ENCODE results near the gene UBE2A. TPM values are rescaled to one million over a fixed set of nuclear protein-coding genes. Genes with fewer than 3 reads are reported as not detected.

UBE2A gene
- total RNA-seq = 30.1 and 35.2 TPM in 2 replicates

- H3K4me3 ChIP-seq (ENCODE audit: low read depth, low read length) = peak within 1 kb of the TSS; percentile 69
- H3K36me3 ChIP-seq (ENCODE audit: control insufficient read depth, insufficient read depth, low read length) = no peaks in the 10 kb centered on the region
- TF ChIP-seq, protein P1, sequence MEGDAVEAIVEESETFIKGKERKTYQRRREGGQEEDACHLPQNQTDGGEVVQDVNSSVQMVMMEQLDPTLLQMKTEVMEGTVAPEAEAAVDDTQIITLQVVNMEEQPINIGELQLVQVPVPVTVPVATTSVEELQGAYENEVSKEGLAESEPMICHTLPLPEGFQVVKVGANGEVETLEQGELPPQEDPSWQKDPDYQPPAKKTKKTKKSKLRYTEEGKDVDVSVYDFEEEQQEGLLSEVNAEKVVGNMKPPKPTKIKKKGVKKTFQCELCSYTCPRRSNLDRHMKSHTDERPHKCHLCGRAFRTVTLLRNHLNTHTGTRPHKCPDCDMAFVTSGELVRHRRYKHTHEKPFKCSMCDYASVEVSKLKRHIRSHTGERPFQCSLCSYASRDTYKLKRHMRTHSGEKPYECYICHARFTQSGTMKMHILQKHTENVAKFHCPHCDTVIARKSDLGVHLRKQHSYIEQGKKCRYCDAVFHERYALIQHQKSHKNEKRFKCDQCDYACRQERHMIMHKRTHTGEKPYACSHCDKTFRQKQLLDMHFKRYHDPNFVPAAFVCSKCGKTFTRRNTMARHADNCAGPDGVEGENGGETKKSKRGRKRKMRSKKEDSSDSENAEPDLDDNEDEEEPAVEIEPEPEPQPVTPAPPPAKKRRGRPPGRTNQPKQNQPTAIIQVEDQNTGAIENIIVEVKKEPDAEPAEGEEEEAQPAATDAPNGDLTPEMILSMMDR (IDR thresholded peaks at IDR 0.05; ENCODE audit: insufficient read depth, low read length, poor library complexity, severe bottlenecking) = no peak
- DNase-seq (ENCODE audit: low read depth) = no peak
- H3K27me3 ChIP-seq (ENCODE audit: control insufficient read depth, insufficient read depth, low read length) = no peaks in the 10 kb centered on the region
These were observed at the start of gene UBE2A for GRCh38 chrX:119574394-119575266. TSS of gene UBE2A (plus strand) at chrX:119574563. CDS start at chrX:119574712, 149 bp downstream.

DNA sequence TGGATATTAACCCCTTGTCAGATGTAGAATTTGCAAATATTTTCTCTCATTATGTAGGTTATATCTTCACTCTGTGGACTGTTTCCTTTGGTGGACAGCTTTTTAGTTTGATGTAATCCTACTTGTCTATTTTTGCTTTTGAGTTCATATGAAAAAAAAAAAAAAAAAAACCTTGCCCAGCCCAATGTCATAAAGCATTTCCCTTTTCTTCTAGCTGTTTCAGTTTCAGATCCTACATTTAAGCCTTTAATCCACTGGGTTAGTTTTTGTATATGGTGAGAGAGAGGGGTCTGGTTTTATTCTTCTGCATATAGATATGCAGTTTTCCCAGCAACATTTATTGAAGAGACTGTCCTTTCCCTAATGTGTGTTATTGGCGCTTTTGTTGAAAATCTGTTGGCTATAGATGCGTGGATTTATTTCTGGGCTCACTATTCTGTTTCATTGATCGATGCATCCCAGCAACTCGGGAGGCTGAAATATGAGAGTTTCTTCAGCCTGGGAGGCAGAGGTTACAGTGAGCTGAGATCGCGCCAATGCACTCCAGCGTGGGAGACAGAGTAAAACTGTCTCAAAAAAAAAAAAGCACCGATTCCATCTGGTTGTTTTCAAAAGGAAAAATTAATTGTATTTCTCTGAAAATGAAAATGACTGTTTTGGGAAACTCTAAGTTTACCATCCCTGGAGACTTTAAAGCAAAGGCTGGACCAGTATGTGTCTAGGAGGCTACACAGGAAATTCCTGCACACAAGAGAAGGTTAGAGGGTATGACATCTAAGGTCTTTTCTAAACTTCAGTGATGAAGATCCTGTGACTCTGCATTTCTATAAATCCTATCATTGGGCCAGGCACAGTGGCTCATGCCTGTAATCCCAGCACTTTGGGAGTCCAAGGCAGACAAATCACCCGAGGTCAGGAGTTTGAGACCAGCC lies 44.8 kb upstream of the UBE2A start:
- Histone ChIP-seq H3K36me3 (ENCODE audit: control insufficient read depth, insufficient read depth, low read length) (no peaks in the 10 kb centered on the region), H3K27me3 (ENCODE audit: control insufficient read depth, insufficient read depth, low read length) (no peaks in the 10 kb centered on the region), H3K4me3 (ENCODE audit: low read depth, low read length) (no peak overlapping the region)
- TF ChIP-seq, protein P1 (IDR thresholded peaks at IDR 0.05; ENCODE audit: insufficient read depth, low read length, poor library complexity, severe bottlenecking) = no peak
- no peak for DNase-seq (ENCODE audit: low read depth)

GRCh38 chrX:119537487-119537886 lies 36.9 kb upstream of the UBE2A start:
- TF ChIP-seq, protein P1 (IDR thresholded peaks at IDR 0.05; ENCODE audit: insufficient read depth, low read length, poor library complexity, severe bottlenecking) = no peak
- no peak for DNase-seq (ENCODE audit: low read depth)
- Histone ChIP-seq H3K27me3 (ENCODE audit: control insufficient read depth, insufficient read depth, low read length) (no peaks in the 10 kb centered on the region), H3K36me3 (ENCODE audit: control insufficient read depth, insufficient read depth, low read length) (no peaks in the 10 kb centered on the region), H3K4me3 (ENCODE audit: low read depth, low read length) (no peak overlapping the region)

DNA sequence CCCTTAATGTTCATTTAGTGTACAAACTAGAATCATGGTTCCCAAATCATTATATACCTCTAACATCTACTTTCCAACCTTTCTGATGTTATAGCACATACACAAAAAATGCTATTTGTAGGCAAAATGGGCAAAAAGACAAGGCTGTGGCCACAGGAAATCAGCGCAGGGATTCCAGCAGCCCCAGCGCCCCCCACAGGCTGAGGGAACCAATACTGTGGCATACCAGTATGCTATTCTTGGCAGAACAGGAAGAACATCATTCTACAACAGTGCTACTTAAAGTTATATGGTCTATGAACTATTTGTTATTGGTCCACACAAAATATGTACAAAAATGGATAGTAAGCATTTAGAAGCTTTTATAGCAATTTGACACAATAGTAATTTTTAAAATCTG lies 34.5 kb upstream of the UBE2A start:
- no peak for DNase-seq (ENCODE audit: low read depth)
- TF ChIP-seq, protein P1 (IDR thresholded peaks at IDR 0.05; ENCODE audit: insufficient read depth, low read length, poor library complexity, severe bottlenecking) = peak; percentile 2
- no peak overlapping the region for H3K4me3 ChIP-seq (ENCODE audit: low read depth, low read length)
- H3K36me3 ChIP-seq (ENCODE audit: control insufficient read depth, insufficient read depth, low read length) = no peaks in the 10 kb centered on the region
- H3K27me3 ChIP-seq (ENCODE audit: control insufficient read depth, insufficient read depth, low read length) = no peaks in the 10 kb centered on the region

DNA sequence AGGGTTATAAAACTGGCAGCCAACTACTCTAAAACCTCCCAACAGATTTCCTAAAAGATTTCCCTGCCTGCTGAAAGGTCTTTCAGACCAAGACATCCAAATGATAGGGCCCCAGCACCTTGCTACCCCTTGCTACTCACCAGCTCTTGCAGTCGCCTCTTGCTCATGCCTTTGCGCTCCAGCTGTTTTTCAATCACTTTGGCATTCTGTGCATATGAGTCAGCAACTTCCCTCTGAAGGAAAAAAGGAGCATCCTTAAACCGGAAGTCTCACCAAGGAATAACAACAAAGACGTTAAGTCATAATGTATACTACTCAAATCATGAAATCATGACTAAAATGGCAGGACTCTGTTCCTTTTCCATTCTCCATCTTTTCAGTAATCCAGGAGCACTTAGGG lies 33.2 kb upstream of the UBE2A start:
- DNase-seq (ENCODE audit: low read depth) = peak; percentile 48
- no peaks in the 10 kb centered on the region for H3K27me3 ChIP-seq (ENCODE audit: control insufficient read depth, insufficient read depth, low read length)
- H3K36me3 ChIP-seq (ENCODE audit: control insufficient read depth, insufficient read depth, low read length) = no peaks in the 10 kb centered on the region
- TF ChIP-seq, protein P1 (IDR thresholded peaks at IDR 0.05; ENCODE audit: insufficient read depth, low read length, poor library complexity, severe bottlenecking) = no peak
- no peak overlapping the region for H3K4me3 ChIP-seq (ENCODE audit: low read depth, low read length)
